Myocyte (in vitro differentiated cells): ENCODE data around the gene BEST4. TPM values are rescaled to one million over a fixed set of nuclear protein-coding genes. Genes with fewer than 3 reads are reported as not detected.
"Not testable (repeated sequence)": the region's sequence is repeated elsewhere in the genome, so short reads cannot be mapped to it uniquely, and the experiment has no call there.

ENCODE experiments used
- DNase-seq: peaks from one replicate; pipeline ENCODE4 v3.0.0-alpha.2; 2012; ENCODE audit warnings: low read depth
- polyA plus RNA-seq: library from polyadenylated mRNA; unstranded; fragments of >200 nt; gene quantifications from one replicate; pipeline ENCODE4 v1.2.1, GENCODE V29; 2012; ENCODE audit warnings: missing spikeins
- total RNA-seq: library from RNA; depleted of rRNA; stranded (reverse); fragments of >200 nt; gene quantifications from 2 replicates; pipeline ENCODE4 v1.2.3, GENCODE V29; 2014

The BEST4 gene
- total RNA-seq, result 0.59 TPM in 1 of 2 replicates, not detected in the other
- 0.68 TPM for polyA plus RNA-seq

DNA sequence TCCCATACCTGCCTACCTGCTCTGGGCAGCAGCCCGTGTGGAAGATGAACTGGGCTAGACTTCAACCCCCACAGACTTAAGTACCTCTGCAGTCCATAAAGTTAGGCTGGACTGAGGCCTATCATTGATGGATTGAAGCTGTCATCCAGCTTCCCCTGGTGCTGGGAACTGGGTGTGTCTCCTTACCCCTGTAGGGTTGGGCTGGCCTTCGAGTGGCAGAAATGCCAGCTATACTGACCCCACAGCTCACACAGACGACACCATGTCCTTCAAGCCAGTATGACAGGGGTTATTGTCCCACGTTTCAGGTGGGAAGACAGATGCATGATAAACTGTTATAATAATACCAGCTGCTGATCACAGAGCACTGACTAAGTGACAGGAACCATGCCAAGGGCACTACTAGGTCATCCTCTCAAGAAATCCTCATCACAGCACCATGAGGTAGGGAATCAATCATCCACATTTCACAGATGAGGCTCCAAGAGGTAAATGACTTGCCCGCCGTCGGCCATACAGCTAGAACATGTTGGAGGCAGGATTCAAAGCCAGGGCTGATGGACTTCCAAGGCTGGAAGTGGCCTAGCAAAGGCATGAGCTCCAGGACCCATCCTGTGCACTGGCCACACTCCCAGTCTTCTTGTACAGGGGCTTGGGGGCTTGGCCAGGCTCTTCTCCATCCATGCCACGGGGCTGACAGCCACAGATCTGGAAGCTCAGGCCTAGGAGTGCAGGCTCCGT lies at the start of gene BEST4:
Gene BEST4 (minus strand): TSS at position 51 of the 741 bp plus-strand sequence. CDS start 465 bp downstream, outside the sequence.
- no peak for DNase-seq

DNA sequence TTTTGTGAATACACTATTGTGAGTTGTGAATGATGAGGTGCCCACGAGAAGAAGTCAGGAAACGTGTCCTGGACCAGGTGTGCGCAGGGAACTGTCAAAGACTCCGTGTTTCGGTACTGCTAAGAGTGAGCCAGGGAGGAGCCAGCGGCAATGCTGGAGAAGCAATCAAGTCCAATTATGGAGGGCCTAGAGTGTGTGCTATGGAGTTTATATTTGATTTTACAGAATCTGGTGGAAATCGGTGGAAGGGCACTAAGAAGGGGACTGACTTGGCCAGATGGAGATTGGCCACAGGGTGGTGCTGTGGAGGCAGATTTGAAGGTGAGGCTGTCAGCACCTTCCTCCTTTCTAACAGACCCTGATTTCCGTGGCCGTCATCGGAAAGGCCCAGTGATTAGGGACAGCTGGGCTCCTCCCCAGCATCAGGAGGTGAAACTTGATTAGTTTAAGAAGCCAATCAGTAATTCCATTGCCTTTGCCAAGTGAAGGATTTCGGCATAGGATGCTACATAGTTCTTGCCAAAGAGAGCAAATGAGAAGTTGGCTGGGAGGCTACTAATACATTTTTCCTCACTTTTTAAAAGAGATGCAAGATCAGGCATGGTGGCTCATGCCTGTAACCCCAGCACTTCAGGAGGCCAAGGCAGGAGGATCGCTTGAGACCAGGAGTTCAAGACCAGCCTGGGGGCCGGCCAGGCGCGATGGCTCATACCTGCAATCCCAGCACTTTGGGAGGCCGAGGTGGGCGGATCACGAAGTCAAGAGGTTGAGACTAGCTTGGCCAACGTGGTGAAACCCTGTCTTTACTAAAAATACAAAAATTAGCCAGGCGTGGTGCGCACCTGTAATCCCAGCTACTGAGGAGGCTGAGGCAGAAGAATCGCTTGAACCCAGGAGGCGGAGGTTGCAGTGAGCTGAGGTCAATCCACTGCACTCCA lies 48.0 kb upstream of the BEST4 start:
- DNase-seq, result peak; percentile 77

DNA sequence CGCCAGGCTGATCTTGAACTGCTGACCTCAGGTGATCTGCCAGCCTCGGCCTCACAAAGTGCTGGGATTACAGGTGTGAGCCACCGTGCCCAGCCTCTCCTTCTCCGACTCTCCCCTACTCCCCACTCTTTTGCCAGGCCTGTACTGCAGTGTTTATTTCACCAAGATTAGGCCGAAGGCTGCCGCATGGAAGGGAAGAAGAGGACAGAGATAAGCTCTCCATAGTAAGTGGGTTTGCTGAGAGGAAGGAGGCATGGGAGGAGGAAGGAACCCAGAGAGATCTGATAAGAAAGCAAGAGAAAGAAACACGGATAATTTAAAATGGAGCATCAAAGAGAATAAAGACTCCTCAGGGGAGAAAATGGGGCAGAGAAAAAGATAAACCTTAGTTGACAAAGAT lies 46.4 kb upstream of the BEST4 start:
- no peak for DNase-seq

DNA sequence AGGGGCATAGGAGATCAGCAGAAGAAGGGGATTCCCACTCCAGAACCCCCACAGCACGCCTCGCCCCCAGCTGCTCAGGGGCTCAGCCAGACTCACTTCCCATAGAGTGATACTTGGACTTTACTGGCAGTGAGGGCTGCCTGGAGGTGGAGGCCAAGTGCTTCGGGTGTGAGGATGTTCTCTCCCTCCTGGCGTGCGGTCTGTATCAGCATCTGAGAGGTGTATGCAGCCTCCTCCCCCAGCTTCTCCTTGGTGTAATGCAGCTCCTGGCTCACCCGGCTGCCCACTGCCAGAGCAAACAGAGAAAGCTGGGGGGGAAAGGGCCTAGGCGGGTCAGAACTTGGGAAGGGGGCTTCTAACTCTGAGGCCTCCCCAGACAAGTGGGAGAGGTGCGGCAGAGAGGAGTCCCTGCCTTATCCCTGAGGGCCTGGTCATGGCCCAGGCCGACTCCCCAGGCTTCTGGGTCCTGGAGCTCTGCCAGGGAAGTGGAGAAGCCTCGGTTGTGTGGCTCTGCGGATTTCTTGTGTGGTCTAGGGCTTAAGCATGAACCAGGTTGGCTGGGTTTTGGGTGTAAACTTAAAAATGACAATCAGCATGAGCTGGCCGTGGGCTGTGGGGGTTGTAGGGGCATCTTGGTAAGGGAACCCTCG lies 44.2 kb upstream of the BEST4 start:
- no peak for DNase-seq

DNA sequence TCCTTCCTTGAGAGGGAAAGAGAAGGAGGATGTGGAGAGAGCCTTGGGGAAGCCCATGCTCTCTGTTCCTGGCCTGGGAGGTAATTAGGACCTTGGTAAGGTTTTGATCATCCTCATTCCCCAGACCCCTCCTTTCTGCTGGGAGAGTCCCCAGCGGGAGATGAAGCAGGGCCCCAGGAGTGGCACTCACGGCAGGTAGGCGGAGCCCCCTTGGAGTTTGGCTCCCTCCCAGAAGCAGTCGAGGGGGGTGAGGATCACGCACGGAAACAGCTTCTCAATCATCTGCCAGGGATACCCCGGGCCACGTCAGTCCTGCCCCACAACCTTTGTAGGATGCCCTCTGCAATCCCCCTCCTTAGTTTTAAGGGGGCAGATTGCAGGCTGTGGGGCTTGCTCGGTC lies 43.5 kb upstream of the BEST4 start:
- no peak for DNase-seq

DNA sequence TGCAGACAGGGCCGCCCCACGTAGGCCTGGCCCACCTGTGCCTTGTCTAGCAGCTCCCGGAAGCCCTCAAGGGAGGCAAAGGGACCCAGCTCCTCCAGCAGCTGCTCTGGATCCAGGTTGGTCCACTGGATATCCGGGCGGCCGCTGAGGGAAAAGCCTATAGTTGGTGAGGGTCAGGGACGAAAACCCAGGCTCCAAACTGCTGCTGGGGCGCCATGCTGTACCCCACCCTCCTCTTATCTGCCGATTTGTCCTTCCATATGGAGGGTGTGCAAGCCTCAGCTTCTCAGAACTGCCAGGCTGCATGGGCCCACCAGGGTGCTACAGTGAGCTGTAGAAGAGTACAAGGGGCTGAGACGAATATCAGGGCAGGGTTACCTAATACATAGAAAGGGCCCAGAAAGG lies 42.9 kb upstream of the BEST4 start:
- no peak for DNase-seq

DNA sequence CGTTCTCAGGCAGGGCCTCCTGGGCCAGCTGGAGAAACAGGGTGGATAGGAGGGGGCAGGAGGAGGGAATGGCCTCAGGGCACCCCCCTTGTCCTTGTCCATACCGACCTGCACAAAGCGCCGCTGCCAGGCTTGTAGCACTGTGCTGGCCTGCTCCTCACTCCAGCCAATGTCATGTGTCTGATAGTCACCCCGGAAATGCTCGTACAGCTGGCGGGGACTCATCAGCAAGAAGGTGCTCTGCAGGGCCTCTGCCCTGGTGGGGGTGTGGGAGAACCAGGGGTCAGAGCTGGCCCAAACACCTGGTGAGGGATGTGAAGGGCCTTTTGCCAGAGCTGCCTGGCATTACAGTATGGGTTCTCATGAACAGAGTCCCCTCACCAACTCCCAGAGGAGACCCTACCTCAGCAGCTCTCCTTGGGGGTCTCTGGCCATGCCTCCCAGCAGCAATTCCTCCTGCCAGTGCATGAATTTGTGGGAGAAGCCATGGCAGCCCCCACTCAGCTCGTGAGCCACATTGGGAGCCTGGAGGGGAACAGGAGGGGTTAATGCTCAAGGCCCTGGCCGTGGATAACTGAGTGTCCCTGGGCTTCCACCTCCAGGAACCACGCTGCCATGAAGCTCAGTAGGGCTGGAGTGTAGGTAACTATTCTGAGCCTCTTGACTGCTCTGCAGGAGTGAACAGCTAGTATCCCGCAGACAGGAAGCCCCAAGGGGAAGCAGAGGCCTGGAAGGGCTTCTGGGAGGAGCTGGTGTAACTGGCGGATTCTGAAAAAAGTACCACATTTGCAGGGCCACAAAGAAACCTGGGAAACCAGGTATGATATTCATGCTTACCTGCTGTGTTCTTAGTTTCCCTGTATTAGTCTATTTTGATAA lies 41.8 kb upstream of the BEST4 start:
- no peak for DNase-seq

DNA sequence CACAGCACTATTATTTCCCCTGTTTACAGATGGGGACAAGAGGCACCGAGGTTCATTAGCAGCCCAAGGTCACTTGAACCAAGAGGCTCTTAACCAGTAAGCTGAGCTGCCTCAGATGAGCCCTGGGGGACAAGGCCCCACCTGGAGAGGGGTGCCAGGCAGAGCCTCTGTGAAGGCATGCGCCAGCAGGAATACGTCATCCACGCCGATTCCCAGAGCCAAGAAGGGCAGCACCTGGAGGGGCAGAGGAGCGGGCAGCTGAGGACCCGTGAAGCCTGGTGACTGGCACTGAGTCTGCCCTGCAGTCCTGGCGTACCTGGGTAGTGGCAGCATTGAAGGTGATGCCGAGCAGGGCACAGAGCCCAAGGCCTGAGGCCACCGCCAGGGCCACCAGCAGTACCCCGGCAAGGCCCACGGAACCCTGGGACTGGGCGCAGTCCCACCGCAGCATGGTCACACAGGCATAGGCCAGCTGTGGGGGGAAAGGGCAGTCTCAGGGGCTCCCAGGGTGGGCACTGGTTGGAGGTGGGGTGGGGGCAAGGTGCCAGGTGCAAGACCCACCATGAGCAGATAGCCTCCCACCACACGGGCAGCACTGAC lies 41.0 kb upstream of the BEST4 start:
- no peak for DNase-seq

DNA sequence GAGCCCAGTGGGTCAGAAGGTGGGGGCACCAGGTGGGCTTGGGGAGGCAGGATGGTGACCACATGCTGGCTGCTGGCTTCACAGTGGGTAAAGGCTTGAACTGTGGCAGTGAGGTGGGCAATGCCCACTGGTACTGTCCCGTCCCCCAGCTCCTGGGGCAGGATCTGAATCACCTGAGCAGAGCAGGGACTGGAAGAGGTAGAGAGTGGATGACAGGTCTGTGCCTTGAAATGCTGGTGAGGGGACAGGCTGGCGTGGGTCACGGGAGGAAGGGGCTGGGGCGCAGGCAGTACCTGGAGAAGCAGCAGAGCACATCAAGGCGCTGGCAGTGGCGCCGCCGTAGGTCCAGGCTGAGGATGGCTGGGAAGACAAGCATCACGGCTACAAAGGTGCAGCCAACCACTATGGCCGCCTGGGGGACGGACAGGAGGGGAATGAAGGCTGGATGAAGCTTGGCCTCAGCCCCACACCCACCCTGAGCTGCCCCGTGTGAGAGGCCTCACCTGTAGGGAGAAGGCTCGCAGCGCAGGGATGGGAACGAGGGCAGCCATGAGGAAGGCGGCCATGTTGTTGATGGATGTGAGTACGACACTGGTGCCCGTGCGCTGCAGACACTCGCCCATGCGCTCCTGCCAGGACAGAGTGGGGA lies 40.2 kb upstream of the BEST4 start:
- DNase-seq, result no peak

DNA sequence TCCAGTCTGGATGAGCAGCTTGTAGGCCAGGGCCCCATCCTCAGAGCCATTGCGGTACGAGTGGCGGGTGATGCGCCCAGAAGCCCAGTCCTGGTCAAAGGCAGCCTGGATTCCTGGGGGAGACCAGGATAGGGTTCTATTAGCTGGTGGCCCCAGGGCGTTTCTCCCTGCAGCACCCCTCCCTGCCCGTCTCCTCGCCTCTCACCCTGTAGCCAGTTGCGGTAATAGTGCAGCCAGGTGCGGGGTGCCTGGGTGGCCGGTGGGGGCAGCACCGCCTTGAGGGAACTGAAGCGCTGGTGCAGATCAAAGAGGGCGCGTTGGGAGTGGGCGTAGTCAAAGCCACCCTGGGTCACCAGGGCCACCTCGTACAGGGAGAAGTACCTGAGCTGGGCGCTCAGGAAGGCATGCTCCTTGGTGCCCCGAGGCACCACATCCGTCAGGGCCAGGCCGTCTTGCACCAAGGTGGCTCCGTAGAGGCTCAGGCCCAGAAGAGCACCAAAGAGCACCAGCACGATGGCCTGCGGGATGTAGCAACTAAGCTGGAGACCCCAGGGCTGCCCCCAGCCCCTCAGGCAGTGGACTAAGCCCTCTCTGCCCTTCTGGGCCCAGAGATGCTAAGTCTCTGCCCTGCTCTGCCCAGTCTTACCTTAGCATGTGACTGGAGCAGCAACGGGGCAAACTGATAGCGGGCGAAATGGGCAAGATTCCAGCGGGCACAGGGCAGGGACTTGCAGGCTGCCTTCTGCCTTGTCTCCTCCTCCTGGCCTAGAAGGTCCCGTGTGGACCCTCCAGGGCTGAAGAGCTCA lies 39.4 kb upstream of the BEST4 start:
- no peak for DNase-seq

DNA sequence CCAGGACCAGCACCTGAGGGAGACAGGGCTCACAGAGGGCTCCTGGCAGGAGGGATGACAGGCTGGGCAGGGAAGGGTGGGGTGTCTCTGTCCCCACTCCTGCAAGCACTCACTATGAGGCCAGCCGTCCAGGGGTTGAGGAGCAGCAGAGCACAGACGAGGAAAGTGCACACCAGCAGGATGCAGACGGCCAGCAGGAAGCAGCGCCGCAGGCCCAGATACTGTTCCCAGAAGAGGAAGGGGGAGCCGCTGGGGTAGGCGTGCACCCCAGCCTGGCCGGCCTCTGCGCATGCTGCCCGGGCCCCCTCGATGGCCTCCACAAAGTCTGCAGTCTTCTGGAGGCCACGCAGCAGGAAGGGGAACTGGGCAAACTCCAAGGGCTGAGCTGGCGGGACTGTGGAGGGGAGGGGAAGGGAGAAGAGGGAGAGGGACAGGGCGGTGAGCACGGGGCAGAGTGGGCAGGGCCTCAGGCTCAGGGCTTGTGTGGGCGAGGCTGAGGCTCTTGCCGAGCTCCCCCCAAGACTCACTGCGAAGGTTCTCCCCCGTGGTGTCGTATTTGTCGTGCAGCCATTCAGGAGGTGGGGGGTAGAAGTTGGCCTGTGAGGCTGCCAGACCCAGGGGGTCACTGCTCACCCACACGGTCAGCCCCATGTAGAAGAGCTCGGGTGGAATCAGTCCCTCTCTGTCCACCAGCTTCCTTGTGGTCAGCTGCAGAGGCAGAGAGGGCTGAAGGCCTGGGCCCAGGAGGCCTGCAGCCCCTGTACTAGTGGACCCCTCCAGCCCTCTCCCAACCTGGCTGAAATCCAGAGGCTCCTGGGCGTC lies 38.6 kb upstream of the BEST4 start:
- DNase-seq, result no peak

DNA sequence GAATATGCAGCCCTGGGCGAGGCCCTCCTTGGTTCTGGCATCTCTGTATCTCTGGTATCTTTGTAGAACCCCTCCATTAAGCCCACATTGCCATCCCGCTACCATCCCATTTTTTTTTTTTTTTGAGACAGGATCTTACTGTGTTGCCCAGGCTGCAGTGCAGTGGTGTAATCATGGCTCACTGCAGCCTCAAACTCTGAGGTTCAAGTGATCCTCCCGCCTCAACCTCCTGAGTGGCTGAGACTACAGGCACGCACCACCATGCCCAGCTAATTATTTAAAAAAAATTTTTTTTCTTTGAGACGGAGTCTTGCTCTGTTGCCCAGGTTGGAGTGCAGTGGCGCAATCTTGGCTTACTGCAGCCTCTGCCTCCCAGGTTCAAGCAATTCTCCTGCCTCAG lies 36.4 kb upstream of the BEST4 start:
- DNase-seq, result not testable (repeated sequence)

DNA sequence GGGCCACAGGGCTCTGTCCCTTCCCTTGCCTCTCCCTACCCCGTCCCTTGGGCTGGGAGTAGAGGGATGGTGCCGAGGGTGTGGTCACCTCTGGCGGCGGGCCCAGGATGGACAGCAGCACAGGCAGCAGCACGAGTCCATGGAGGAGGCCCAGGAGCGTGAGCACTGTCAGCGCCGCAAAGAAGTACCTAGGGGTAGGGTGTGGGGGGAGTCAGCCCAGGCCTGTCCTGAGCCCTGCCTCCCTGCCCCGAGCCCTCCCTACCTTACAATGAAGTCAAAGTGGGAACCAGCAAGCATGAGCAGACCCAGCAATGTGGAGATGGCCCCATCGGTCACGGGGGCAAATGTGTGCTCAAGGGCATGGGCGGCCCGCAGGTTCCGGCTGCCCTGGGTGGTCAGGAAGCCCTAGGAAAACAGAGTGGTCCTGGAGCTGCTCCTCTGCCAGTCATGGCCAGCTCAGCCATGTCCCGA lies 35.0 kb upstream of the BEST4 start:
- no peak for DNase-seq

DNA sequence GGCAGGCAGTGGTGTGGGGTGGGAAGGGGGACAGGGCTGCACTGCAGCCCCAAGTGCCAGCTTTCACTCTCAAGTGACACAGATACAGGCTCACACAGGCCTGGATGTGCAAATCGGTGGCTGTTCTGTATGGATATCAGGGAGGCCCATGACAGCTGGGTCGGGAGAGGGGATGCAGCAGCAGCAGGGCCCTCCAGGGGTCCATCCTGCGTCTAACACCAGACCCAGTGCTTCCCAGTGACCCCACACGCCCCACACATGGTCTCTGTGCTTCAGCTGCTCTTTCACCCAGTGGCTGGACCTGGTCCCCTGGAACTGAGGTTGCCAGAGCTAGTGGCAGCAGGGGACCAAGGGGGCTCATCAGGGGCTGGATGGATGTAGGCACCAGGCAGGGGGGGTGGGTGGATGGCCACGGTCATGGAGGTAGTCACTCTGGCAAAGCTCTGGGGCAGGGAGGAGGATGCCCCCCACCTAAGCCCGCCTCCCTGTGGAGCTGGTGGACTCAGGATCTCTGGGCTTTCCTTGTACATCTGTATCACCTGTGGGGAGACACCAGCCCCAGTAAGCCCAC lies 34.2 kb upstream of the BEST4 start:
- no peak for DNase-seq

DNA sequence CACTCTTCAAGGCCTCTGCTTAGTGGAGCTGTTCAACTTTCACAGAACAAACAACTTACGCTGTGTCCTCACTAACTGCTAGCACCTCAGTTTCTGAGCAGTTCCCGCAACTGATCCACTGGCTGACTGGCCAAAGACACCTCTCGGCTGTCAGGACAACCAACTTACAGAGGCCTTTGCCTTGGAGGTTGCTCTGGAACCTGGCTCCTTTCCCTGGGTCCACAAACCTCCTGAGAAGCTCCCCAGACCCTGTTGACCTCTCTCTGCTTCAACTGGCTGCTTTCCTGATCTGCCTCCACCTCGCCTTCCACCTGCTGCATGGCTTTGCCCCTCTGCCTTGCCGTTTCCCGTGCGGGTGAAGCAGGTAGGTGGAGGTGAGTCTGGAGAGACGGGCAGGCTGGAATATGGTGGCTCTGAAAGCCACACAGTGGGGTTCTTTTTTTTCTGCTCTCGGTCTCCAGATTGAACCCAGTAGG lies 33.3 kb upstream of the BEST4 start:
- DNase-seq, result no peak

DNA sequence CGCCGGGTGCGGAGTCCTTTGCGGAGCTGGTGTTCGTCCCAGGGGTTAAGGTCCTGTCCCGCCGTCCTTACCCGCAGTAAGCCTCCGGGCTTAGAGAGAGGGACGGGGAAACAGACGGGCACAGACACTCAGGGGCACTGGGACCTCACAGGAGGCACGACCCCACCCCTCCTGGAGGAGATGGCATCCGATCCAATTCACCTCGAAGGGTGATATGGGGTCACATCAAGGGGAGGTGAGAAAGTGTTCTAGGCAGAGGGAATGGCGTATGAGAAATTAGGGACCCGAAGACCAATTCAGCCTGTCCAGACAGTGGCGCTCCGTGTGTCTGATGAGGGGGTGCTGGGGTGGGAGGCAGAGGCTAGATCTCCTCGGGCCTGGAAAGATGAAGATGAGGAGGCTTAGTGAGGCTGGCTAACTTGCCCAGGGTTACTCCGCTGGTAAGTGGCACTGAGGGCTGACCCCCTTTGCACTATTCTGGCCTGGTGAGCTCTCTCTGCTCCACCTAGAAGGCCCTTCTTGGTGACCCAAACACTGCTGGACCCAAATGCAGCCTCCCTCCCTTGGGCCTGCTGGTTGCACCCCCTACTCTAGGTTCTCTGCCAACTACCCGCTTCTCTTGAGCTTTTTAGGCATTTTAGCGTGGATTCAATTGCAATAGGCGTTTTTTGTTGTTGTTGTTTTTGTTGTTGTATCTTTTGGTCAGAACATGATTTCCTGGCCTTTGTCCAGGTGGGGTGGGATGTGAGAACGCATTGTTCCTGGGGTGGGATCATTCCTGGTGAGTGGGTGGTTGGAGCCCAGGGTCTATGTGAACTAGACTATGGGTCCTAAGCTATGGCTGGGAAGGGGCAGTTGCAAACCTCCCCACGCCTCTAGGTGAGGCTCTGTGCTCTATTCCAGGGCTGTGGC lies 32.6 kb upstream of the BEST4 start:
- DNase-seq, result no peak
